Natural killer cell treated with Interleukin-12 subunit alpha and Interleukin-12 subunit beta and Interleukin-15 and Interleukin-18, amount 100 ng/mL, for 72 hours (primary cell): ENCODE results near the gene R3HDM1. TPM values are rescaled to one million over a fixed set of nuclear protein-coding genes. Genes with fewer than 3 reads are reported as not detected.

ENCODE experiments used
- ATAC-seq, 2 donors: fragments of 150-1000 bp; cut with Tn5 transposase in 1 of 2; sonication (Bioruptor Pico), chemical (Tn5 transposase) in 1 of 2; 2 replicates each; pipeline ENCODE4 v1.10.0; 2021
- DNase-seq: peaks from one replicate; pipeline ENCODE4 v3.0.0; 2022; ENCODE audit warnings: low spot score
- H3K27ac Mint-ChIP-seq, 2 donors: 1 replicate in 1 of 2; 2 replicates in 1 of 2; pipeline ENCODE4 v1.8.0; 2022; ENCODE audit warnings: mixed read lengths in 2 of 2, mild to moderate bottlenecking in 1 of 2, moderate library complexity in 1 of 2
- H3K27me3 Mint-ChIP-seq, 2 donors: 1 replicate in 1 of 2; 2 replicates in 1 of 2; pipeline ENCODE4 v1.8.0; 2022; ENCODE audit warnings: mixed read lengths in 2 of 2
- H3K36me3 Mint-ChIP-seq: one replicate; pipeline ENCODE4 v1.8.0; 2022; ENCODE audit warnings: mixed read lengths
- H3K4me1 Mint-ChIP-seq, 2 donors: 1 replicate in 1 of 2; 2 replicates in 1 of 2; pipeline ENCODE4 v1.8.0; 2022; ENCODE audit warnings: low read depth in 2 of 2, mixed read lengths in 2 of 2, mild to moderate bottlenecking in 1 of 2
- H3K4me3 Mint-ChIP-seq: one replicate; pipeline ENCODE4 v1.8.0; 2022; ENCODE audit warnings: mixed read lengths
- H3K9me3 Mint-ChIP-seq: 2 replicates; pipeline ENCODE4 v1.8.0; 2022; ENCODE audit warnings: mixed read lengths
- total RNA-seq, 2 donors: library from RNA; stranded (reverse); gene quantifications; one replicate each; pipeline ENCODE4 v1.2.3, GENCODE V29; 2022

Gene R3HDM1
- total RNA-seq, 2 donors from 2014 or later, result 40.6 to 81.3 TPM

- Mint-ChIP-seq H3K9me3 (no peaks in the 10 kb centered on the region), H3K4me1 (peaks cover 0 to 4% of the 10 kb centered on the region in 2 donors), H3K27me3 (no peaks in the 10 kb centered on the region), H3K36me3 (peaks cover 31% of the 10 kb centered on the region), H3K4me3 (no peak overlapping the region), H3K27ac (no peak overlapping the region)
- DNase-seq (no peak), ATAC-seq (no peak)
Measured at GRCh38 chr2:135773319-135773718, 242.0 kb downstream of the R3HDM1 start.

- no peak for DNase-seq
- no peaks in the 10 kb centered on the region for H3K9me3 Mint-ChIP-seq
- H3K4me3 Mint-ChIP-seq, result no peak overlapping the region
- H3K27me3 Mint-ChIP-seq, result no peaks in the 10 kb centered on the region
- no peak for ATAC-seq
- H3K27ac Mint-ChIP-seq, result no peak overlapping the region
- peaks cover 31% of the 10 kb centered on the region for H3K36me3 Mint-ChIP-seq
- peaks cover 0 to 4% of the 10 kb centered on the region in 2 donors for H3K4me1 Mint-ChIP-seq
Measured at GRCh38 chr2:135773917-135774316, 242.6 kb downstream of the R3HDM1 start.

Other genes with a start within 250 kb of the R3HDM1 start
- gene ZRANB3, start 266 bp upstream of the R3HDM1 start, total RNA-seq, result 10 to 100 TPM in 1 of 2 donors, 1 to 10 TPM in 1; 7.0 to 13.8 TPM
- 100 to 1,000 TPM; 123 to 138 TPM for gene UBXN4, start 210.4 kb downstream of the R3HDM1 start, total RNA-seq